Cardiac muscle cell (in vitro differentiated cells and primary cell): Measurements from ENCODE around the gene SERPINA5. TPM values are rescaled to one million over a fixed set of nuclear protein-coding genes. Genes with fewer than 3 reads are reported as not detected.

Experiments used
- DNase-seq, 2 donors: peaks; one replicate each; pipeline versions ENCODE4 v3.0.0 to v3.0.0-alpha.2; 2010 to 2017; ENCODE audit warnings: low read depth in 1 of 2, low spot score in 1 of 2
- H3K27ac ChIP-seq: fragments of 200-600 bp; sonication (generic); 2 replicates; pipeline ENCODE4 v1.5.1; 2016
- H3K27me3 ChIP-seq: fragments of 200-600 bp; sonication (generic); 2 replicates; pipeline ENCODE4 v1.6.0; 2016; ENCODE audit warnings: control low read depth
- H3K36me3 ChIP-seq: fragments of 200-600 bp; sonication (generic); 2 replicates; pipeline ENCODE4 v1.5.1; 2016; ENCODE audit warnings: control low read depth
- H3K4me1 ChIP-seq: fragments of 200-600 bp; sonication (generic); 2 replicates; pipeline ENCODE4 v1.8.1; 2017; ENCODE audit warnings: low read depth, mild to moderate bottlenecking, mixed run types
- H3K4me3 ChIP-seq: fragments of 200-600 bp; sonication (generic); 2 replicates; pipeline ENCODE4 v1.5.1; 2016; ENCODE audit warnings: mild to moderate bottlenecking
- H3K9me3 ChIP-seq: fragments of 200-600 bp; sonication (generic); 2 replicates; pipeline ENCODE4 v1.5.1; 2017; ENCODE audit warnings: low read depth, mild to moderate bottlenecking, control low read depth
- polyA plus RNA-seq: library from polyadenylated mRNA; unstranded; fragments of >200 nt; fragmentation: Nextera tagmentation; extraction: Ambion mirVana; gene quantifications from 2 replicates; pipeline ENCODE4 v1.2.1, GENCODE V29; 2016
- total RNA-seq: library from RNA; depleted of rRNA; stranded (reverse); fragments of >200 nt; gene quantifications from 2 replicates; pipeline ENCODE4 v1.2.3, GENCODE V29; 2016
- TF ChIP-seq, protein P1 (sequence below): IDR thresholded peaks from 2 replicates; pipeline ENCODE4 v1.5.1; 2012; ENCODE audit warnings: low read depth, mild to moderate bottlenecking, low read length

Gene SERPINA5
- total and polyA plus RNA-seq, 2 experiments from 2014 or later, result not detected

DNA sequence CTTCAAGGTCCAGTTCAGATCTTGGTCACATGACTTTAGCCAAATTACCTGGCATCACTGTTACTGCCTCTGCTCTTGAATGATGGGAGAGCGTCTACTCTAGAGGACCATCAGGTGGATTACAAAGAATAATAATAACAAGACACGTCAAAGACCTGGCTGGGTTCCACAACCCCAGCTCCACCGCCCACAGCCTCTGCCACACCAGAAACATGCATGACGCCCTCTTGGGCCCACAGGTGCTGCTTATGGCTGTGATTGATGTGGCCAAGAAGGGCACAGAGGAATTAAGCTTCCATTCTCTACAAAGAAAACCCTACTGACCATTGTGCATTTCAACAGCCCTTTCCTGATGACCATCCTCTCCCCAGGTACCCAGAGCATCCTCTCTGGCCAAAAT is 49.2 kb downstream of the SERPINA5 start:
- TF ChIP-seq, protein P1, sequence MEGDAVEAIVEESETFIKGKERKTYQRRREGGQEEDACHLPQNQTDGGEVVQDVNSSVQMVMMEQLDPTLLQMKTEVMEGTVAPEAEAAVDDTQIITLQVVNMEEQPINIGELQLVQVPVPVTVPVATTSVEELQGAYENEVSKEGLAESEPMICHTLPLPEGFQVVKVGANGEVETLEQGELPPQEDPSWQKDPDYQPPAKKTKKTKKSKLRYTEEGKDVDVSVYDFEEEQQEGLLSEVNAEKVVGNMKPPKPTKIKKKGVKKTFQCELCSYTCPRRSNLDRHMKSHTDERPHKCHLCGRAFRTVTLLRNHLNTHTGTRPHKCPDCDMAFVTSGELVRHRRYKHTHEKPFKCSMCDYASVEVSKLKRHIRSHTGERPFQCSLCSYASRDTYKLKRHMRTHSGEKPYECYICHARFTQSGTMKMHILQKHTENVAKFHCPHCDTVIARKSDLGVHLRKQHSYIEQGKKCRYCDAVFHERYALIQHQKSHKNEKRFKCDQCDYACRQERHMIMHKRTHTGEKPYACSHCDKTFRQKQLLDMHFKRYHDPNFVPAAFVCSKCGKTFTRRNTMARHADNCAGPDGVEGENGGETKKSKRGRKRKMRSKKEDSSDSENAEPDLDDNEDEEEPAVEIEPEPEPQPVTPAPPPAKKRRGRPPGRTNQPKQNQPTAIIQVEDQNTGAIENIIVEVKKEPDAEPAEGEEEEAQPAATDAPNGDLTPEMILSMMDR, result no peak

DNA sequence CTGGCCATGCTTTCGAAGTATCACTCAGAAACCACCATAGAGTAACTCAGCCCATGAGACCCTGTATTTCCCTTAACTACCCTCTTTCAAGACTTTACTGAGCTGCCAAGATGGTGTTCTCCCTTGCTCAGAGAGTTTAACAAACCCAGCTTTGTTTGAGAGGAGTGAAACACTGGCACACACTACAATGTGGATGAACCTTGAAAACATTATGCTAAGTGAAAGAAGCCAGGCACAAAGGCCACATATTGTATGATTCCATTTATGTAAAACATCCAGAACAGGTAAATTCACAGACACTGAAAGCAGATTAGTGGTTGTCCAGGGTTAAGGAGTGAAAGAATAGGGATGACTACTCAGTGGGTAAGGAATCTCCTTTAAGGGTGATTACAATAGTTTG is 49.8 kb downstream of the SERPINA5 start:
- Histone ChIP-seq H3K36me3 (no peaks in the 10 kb centered on the region), H3K27ac (no peak overlapping the region), H3K9me3 (no peaks in the 10 kb centered on the region), H3K4me1 (no peaks in the 10 kb centered on the region), H3K4me3 (no peak overlapping the region), H3K27me3 (peaks cover 26% of the 10 kb centered on the region)
- TF ChIP-seq, protein P1, result no peak
- DNase-seq, result no peak

More for the DNA sequence above, 49.2 kb downstream of the SERPINA5 start:
- Histone ChIP-seq H3K9me3 (no peaks in the 10 kb centered on the region), H3K27ac (no peak overlapping the region), H3K4me1 (no peaks in the 10 kb centered on the region), H3K27me3 (peaks cover 31% of the 10 kb centered on the region), H3K36me3 (no peaks in the 10 kb centered on the region), H3K4me3 (no peak overlapping the region)
- DNase-seq, result no peak

DNA sequence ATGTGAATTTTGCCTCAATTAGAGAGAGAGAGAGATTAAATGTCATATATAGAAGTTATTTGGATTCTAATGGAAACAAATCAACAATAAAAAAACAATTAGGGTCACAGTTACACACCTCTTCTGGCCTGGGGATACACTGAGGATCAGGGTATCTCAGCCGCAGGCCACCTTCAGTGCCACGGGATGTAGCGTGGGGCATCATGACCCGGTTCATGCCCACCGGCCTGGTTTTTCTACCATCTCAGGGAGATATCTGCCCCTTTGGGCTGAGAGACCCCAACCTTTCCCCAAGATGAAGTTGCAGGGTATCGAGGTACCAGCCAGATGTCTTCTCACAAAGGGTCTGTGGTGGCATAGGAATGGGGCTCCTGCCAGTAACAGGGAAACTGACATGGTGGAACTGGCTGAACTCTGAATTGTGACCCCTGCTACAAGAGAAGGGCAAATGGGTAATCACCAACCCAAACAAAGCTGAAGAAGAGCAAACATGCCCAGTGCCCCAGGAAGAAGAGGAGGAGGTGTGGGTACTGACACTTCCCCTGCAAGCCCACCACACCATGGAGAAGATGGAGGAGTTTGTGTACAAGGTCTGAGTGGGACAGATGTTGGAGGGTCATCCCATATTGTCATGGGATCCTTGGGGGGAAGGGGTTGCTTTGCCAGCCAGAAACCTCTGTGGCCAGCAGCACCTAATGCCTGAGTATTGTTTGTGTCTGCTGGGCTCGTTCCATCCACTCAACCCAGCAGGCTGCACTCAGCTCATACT is 50.5 kb downstream of the SERPINA5 start:
- DNase-seq, result no peak
- Histone ChIP-seq H3K4me1 (no peaks in the 10 kb centered on the region), H3K36me3 (no peaks in the 10 kb centered on the region), H3K4me3 (no peak overlapping the region), H3K27me3 (peaks cover 26% of the 10 kb centered on the region), H3K9me3 (no peaks in the 10 kb centered on the region), H3K27ac (no peak overlapping the region)
- TF ChIP-seq, protein P1, result no peak

DNA sequence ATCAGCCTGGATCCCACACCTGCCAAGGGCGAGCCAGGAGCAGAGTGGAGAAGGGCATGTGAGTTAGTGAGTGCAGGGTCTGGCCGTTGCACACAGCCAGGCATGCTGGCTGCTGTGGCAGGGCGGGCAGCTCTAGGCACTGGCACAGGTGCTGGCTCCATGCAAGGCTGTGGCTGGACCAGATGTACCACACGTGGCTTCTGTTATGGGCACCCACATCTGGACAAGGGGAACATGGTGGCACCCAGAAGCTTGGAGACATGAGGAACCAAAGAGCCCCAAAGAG is 51.0 kb downstream of the SERPINA5 start:
- DNase-seq, result no peak

DNA sequence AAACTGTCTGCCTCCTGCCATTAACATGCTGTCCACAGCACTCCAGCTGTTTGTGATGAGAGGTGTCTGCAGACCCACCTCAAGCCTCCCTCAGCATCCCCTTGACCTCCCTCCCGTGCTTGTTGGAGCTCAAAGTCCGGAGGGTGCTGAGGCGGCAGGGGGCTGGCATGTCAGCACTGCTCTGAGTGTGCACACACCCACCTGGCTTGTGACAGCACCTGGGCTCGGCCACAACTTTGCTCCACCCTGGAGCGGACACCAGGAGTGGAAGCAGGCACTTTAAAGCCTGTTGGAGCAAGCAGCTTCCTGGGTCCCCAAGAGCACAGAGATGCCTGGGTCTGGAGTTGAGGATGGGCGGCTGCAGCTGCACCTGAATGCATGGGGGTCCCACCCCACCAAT is 51.9 kb downstream of the SERPINA5 start:
- no peaks in the 10 kb centered on the region for H3K4me1 ChIP-seq
- no peaks in the 10 kb centered on the region for H3K9me3 ChIP-seq
- TF ChIP-seq, protein P1, result no peak
- H3K36me3 ChIP-seq, result no peaks in the 10 kb centered on the region
- no peak overlapping the region for H3K4me3 ChIP-seq
- DNase-seq, result no peak
- no peak overlapping the region for H3K27ac ChIP-seq
- H3K27me3 ChIP-seq, result peaks cover 24% of the 10 kb centered on the region

More for the DNA sequence above, 51.0 kb downstream of the SERPINA5 start:
- Histone ChIP-seq H3K4me1 (no peaks in the 10 kb centered on the region), H3K9me3 (no peaks in the 10 kb centered on the region), H3K27ac (no peak overlapping the region), H3K36me3 (no peaks in the 10 kb centered on the region), H3K27me3 (peaks cover 26% of the 10 kb centered on the region), H3K4me3 (no peak overlapping the region)
- TF ChIP-seq, protein P1, result no peak

DNA sequence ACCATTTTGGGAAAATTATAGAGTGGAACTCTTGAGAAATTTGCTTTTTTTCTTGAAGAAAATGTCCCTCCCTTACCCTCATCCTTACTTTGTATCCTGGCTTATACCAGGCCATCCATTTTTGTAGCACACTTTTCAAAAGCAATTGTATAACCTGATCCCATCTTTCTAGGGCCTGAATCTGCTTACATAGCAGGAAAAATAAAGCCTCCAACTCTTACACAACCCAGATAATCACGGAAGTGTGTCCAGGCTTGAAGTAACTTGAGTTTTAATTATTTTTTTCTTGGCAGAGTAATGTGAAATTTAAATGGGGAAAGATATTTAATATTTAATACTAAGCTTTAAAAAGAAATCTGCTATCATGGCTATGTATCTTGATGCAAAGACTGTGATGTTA is 53.9 kb downstream of the SERPINA5 start:
- no peak overlapping the region for H3K27ac ChIP-seq
- H3K9me3 ChIP-seq, result no peaks in the 10 kb centered on the region
- no peak overlapping the region for H3K4me3 ChIP-seq
- DNase-seq, result no peak
- TF ChIP-seq, protein P1, result no peak
- peaks cover 14% of the 10 kb centered on the region for H3K27me3 ChIP-seq
- H3K4me1 ChIP-seq, result no peaks in the 10 kb centered on the region
- no peaks in the 10 kb centered on the region for H3K36me3 ChIP-seq
